ENCODE data around the gene RGS8. TPM values are rescaled to one million over a fixed set of nuclear protein-coding genes. Genes with fewer than 3 reads are reported as not detected.
A peak's percentile ranks its signal among the peaks of the same experiment; 100 is the strongest.

RGS8 gene
- total and polyA plus RNA-seq, 2 of the 4 experiments (the other 2 are of a cell fraction) = not detected

- dilution Hi-C loops (cut with HindIII; ENCODE audit: low sequenced_read_pairs, unreplicated experiment) = no loop called here
Measured at GRCh38 chr1:182662121-182662890, 22.1 kb downstream of the RGS8 start.

More at GRCh38 chr1:182662121-182662890, 22.1 kb downstream of the RGS8 start:
- Histone ChIP-seq H3K36me3 (ENCODE audit: control insufficient read depth, insufficient read depth, low read length) (no peaks in the 10 kb centered on the region), H3K14ac (replicated peaks; ENCODE audit: low read depth, low read length) (no peak overlapping the region), H4K91ac (ENCODE audit: insufficient read depth, low read depth, low read length) (no peak overlapping the region), H3K4me1 (ENCODE audit: control insufficient read depth, insufficient read depth, low read length) (no peaks in the 10 kb centered on the region), H2BK120ac (ENCODE audit: low read depth, low read length) (no peak overlapping the region), H3K9ac (ENCODE audit: low read depth, low read length) (no peak overlapping the region), H3K9me3 (ENCODE audit: control insufficient read depth, insufficient read depth, low read length) (no peaks in the 10 kb centered on the region), H2BK15ac (ENCODE audit: low read depth, low read length) (no peak overlapping the region), H3K4me2 (ENCODE audit: low read depth, low read length) (no peak overlapping the region), H3K4me3 (ENCODE audit: insufficient read depth, low read depth, low read length) (no peak overlapping the region), H2BK5ac (ENCODE audit: low read depth, low read length, poor library complexity, severe bottlenecking) (no peak overlapping the region), H3K4ac (ENCODE audit: low read depth, low read length) (no peak overlapping the region), H3K27me3 (ENCODE audit: control insufficient read depth, insufficient read depth, low read length) (peaks cover 16% of the 10 kb centered on the region), H3K18ac (ENCODE audit: low read depth, low read length) (no peak overlapping the region), H3K27ac (ENCODE audit: insufficient read depth, low read length) (no peak overlapping the region), H4K5ac (ENCODE audit: low read depth, low read length) (no peak overlapping the region), H2AFZ (replicated peaks; ENCODE audit: low read length, poor library complexity) (no peak overlapping the region), H3K23ac (ENCODE audit: low read depth, low read length) (no peak overlapping the region), H4K20me1 (ENCODE audit: insufficient read depth, low read length) (no peaks in the 10 kb centered on the region), H2BK20ac (ENCODE audit: low read depth, low read length) (no peak overlapping the region), H3K56ac (ENCODE audit: extremely low read depth, insufficient read depth, low read length) (no peak overlapping the region), H3K79me1 (ENCODE audit: low read depth in 1 of 2, low read length in 2 of 2) (no peaks in the 10 kb centered on the region), H2AK5ac (ENCODE audit: low read depth, low read length) (no peak overlapping the region), H3K9me1 (ENCODE audit: insufficient read depth, low read length) (no peaks in the 10 kb centered on the region), H2AK9ac (replicated peaks; ENCODE audit: low read depth, low read length, poor library complexity) (no peak overlapping the region), H4K8ac (ENCODE audit: low read depth in 2 of 2, low read length in 2 of 2) (no peak overlapping the region)
- POLR2A ChIA-PET (ENCODE audit: unreplicated experiment) = no interaction called here
- TF ChIP-seq NFE2L2 (IDR thresholded peaks at IDR 0.05; ENCODE audit: low read depth, low read length) = no peak
- no peak for TF ChIP-seq FOS (IDR thresholded peaks at IDR 0.05; ENCODE audit: low read depth, low read length)
- TF ChIP-seq SMC3 (IDR thresholded peaks at IDR 0.05; ENCODE audit: low read depth, low read length) = no peak
- TF ChIP-seq MXI1 (IDR thresholded peaks at IDR 0.05; ENCODE audit: borderline replicate concordance, low read depth, low read length) = no peak
- no peak for TF ChIP-seq CHD1 (IDR thresholded peaks at IDR 0.05; ENCODE audit: low read depth, low read length)
- TF ChIP-seq RFX5 (IDR thresholded peaks at IDR 0.05; ENCODE audit: low read depth, low read length) = no peak
- no peak for TF ChIP-seq CEBPB (IDR thresholded peaks at IDR 0.05; ENCODE audit: low read depth, low read length)
- TF ChIP-seq POLR2A (IDR thresholded peaks at IDR 0.05; ENCODE audit: low read depth, low read length) = no peak
- no peak for TF ChIP-seq MAFK (IDR thresholded peaks at IDR 0.05; ENCODE audit: low read depth, low read length)
- CTCF ChIA-PET = interaction anchor here (0.6 to 1.0 kb wide), 2 partner anchors 10 to 127 kb away, joined by 3 to 4 read pairs; no protein-coding TSS in a partner anchor
- in situ Hi-C loops (cut with MboI; ENCODE audit: low sequenced_read_pairs) = no loop called here
- no peak for DNase-seq
- no TSS peak for BruUV-seq (replicated peaks)
- peak; percentile 29; the same call in 1 of the 2 replicates for ATAC-seq (ENCODE audit: low read depth)
- intact Hi-C loops (cut with micrococcal nuclease) = no loop called here
- WGBS, 2 experiments (ENCODE audit: extremely low coverage in 2 of 2, insufficient read length in 1 of 2) = no CpG with 5 or more reads among the region's 7 CpGs

Measured in IMR-90 (cell line).